Ishikawa (cell line): ENCODE results near the gene FOXR1.

Experiments
- CEBPB ChIP-seq: IDR thresholded peaks from 2 replicates; pipeline ENCODE4 v1.6.1; 2012
- CREB1 ChIP-seq: IDR thresholded peaks from 2 replicates; pipeline ENCODE4 v1.6.1; 2012; ENCODE audit warnings: low read depth
- EGR1 ChIP-seq: IDR thresholded peaks from 2 replicates; pipeline ENCODE4 v1.6.1; 2012
- NFIC ChIP-seq: IDR thresholded peaks from 2 replicates; pipeline ENCODE4 v1.6.1; 2012
- TAF1 ChIP-seq: IDR thresholded peaks from 2 replicates; pipeline ENCODE4 v1.6.1; 2012; ENCODE audit warnings: low read depth, mild to moderate bottlenecking
- TEAD4 ChIP-seq: IDR thresholded peaks from 2 replicates; pipeline ENCODE4 v1.6.1; 2012
- YY1 ChIP-seq: IDR thresholded peaks from 2 replicates; pipeline ENCODE4 v1.6.1; 2012; ENCODE audit warnings: low read depth
- ZBTB7A ChIP-seq: IDR thresholded peaks from 2 replicates; pipeline ENCODE4 v1.6.1; 2012; ENCODE audit warnings: low read depth
- TF ChIP-seq, protein P1 (sequence below): IDR thresholded peaks from 2 replicates; pipeline ENCODE4 v1.6.1; 2012
- TF ChIP-seq, protein P2 (sequence below): IDR thresholded peaks from 2 replicates; pipeline ENCODE4 v1.6.1; 2012

DNA sequence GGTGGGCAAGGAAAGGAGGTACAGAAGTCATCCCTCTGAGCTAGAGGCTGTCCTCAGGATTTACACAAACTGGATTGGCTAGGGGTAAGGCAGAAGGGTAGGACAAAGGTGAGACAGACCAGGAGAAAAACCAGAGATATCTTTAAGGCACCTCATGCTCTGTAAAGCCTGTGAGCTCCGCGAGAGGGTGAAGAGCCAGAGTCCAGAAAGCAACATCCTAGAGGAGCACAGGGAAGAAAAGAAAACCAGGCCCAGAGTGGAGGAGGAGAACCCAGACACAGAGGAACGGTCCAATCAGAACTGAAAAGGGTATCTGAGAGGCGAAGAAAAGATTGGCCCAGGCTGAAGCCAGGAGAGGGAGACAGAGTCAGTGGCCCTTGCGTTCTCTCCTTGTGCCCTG lies 54.0 kb downstream of the FOXR1 start:
- TF ChIP-seq, protein P1, sequence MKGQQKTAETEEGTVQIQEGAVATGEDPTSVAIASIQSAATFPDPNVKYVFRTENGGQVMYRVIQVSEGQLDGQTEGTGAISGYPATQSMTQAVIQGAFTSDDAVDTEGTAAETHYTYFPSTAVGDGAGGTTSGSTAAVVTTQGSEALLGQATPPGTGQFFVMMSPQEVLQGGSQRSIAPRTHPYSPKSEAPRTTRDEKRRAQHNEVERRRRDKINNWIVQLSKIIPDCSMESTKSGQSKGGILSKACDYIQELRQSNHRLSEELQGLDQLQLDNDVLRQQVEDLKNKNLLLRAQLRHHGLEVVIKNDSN = no peak
- TF ChIP-seq TAF1 (no peak), CEBPB (no peak), YY1 (no peak), NFIC (no peak), CREB1 (no peak), ZBTB7A (no peak), EGR1 (no peak), TEAD4 (no peak)
- TF ChIP-seq, protein P2, sequence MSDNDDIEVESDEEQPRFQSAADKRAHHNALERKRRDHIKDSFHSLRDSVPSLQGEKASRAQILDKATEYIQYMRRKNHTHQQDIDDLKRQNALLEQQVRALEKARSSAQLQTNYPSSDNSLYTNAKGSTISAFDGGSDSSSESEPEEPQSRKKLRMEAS = no peak
